ENCODE measurements around the gene LILRB2.
"Not testable (repeated sequence)": the region's sequence is repeated elsewhere in the genome, so short reads cannot be mapped to it uniquely, and the experiment has no call there.

LILRB2 gene

DNA sequence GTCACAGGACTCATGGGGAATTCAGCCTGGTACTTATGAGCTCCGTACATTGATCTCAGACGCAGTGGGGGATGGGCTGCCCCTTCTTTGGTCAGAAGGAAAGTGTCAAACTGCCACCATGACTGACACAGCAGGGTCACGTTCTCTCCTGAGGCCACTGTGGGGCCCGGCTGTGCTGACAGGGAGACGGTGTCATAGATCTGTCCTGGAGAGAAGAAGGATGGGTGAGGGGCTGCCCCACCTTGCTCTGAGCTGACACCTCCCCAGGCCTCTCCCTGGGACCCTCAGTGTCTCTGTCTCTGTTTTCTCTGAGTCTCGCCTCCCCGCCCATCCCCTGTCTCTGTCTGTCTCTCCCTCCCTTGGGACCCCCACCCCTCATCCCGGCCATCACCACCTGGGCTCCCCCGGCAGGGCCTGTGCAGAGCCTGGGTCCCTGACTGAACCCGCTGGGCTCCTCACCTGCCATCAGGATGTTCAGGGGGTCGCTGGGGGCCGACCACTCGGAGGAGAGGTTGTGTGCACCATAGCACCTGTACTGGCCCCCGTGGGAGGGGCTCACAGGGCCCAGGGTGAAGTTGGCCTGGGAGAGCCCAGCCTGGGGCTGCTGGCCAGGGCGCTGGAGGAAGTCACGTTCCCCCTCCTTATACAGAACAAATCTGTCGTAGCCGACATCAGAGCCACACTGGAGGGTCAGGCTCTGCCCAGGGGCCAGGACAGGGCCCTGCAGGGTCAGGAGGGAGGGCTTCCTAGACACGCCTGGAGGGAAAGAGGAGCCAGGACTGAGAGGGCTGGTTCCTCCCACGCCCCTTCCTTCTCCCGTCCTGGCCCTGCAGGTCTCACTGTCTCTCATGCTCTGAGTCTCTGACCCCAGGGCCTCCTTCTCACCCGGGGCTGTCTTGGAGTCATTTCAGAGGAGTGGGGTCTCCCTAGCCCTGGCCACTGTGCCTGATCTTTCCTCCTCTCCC is 40.3 kb downstream of the LILRB2 start:
- not testable (repeated sequence) for DNase-seq (ENCODE audit: low spot score)

DNA sequence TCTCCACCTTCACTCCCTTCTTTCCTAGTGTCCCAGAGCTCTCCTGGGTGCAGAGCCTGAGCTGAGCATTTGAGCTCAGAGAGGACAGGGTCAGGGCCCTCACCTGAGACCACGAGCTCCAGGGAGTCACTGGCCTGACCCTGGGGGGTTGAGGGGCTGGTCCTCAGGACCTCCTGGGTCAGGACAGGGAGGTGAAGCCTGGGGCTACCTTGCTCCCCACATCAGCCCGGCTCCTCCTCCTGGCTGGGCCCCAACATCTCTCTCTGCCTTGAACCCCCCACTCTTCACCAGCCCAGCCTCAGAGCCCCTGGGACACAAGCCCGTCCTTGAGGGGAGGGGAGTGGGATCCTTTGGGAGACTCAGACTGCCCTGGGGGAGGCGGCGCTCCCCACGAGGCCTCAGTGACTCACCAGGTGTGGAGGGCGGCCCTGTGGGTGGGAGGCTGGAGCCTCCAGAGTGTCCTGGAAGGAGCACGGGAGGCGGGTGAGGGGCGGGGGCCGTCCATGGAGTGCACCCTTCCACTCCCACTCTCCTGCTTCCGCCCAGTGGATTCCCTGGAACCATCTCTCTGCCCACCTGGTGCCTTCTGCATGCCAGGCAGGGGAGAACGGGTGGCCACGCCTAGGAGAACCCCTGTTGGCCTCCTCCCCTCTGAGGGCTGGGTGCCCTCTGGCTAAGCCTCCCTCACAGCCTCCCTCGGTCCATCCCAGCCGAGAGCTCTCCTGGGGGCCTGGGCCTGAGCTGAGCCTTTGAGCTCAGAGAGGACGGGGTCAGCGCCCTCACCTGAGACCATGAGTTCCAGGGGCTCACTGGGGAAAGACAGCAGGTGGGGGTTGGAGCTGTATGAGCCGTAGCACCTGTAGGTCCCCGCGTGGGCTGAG is 41.2 kb downstream of the LILRB2 start:
- DNase-seq (ENCODE audit: low spot score), result not testable (repeated sequence)

DNA sequence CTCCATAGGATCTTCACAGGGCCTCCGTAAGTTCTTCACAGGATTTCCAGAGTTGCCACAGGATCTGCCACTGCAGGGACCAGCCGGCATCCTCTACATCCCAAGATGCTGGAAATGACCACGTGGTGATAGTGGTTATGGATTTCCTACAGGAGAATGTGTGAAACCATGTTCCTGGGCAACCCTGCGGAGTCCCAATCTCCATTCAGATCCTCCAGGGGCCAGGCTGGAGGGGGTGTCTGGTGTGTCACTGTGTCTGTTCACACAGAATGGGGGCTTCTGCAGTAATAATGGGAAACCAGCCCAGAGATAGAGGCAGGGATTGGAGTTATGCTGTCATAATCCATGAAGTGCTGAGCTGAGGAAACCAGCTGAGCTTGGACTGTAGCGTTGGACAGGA is 47.0 kb downstream of the LILRB2 start:
- DNase-seq (ENCODE audit: low spot score), result no peak

DNA sequence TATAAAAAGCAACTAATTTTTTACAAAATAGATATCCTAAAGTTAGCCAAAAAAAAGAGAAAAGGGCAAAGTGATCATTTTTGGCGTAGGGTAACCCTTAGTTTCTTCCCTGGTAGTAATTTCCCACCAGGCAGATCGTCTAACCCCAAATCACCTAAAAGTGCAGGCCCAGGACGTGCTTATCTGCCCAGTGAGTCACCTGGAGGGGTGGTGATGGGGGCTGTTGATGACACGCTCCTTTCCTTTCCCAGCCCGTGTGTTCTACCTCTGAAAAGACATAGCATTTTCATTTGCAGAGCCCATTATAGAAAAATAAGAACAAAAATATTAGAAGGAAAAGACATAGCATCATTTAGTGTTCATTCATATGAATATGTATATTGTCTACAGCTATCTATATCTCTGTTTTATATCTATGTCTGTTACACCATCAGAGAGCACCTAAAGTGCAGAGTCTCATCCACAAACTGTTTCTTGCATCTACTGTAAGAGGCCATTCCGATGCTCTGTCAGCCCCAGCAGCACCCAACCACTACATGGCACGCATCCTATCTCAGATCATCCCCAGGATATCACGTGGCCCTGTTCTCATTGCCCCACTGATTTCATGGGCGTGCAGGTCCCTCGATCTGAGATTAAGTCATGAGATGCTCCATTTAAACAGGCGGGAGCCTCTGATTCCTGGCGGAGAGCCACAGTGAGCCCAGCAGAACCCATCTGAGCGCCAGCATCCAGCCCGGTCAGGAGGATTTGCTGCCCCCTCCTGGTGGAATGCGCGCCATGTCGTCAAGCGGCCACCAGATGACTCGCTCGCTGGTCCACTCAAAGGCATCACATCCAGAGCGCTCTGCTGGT is 49.6 kb downstream of the LILRB2 start:
- peak; percentile 84 for DNase-seq (ENCODE audit: low spot score)

DNA sequence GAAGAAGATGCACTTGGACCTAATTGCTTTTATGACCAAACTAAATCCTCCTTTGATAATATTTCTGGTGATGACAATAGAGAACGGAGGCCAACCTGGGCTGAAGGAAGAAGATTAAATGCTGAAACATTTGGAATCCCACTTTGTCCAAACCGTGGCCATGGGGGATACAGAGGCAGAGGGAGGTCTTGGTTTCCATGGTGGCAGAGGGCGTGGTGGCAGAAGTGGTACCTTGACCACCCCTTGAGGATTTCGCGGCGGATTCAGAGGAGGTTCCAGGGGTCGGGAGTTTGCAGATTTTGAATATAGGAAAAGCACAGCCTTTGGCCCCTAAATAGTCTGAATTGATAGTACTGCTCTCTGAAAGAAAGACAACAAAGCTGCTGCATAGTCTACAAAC is 50.9 kb downstream of the LILRB2 start:
- no peak for DNase-seq (ENCODE audit: low spot score)

DNA sequence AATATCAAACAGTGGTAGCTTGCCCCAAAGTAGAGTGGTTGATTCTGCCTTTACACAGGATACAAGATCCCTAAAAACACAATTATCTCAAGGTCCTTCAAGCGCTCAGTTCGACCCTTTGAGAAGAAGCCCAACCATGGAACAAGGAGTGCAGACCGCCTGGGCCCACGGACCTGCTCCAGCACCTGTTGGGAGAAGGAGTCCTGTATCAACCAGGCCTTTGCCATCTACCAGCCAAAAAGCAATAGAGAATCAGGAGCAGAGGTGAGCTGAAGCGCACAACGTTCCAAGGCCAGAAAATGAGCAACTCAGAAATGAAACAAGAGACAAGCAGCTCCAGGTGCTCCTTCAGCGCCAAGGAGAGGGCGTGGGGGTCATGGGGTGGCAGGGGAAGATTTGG is 51.8 kb downstream of the LILRB2 start:
- no peak for DNase-seq (ENCODE audit: low spot score)

DNA sequence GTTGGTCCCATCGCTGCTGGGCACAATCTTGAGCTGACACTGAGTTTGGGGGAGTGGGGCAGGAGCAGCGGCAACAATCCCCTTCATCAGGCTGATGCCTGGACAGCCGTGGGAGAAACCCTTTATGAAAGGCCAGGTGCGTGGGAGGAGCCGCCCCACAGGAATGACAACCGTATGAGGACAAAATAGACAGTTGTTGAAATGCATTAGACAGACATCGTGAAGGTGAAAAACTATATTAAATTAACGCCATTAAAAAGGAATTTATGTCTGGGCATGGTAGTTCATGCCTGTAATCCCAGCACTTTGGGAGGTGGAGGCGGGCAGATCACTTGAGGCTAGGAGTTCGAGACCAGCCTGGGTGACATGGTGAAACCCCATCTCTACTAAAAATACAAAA is 56.3 kb downstream of the LILRB2 start:
- not testable (repeated sequence) for DNase-seq (ENCODE audit: low spot score)

DNA sequence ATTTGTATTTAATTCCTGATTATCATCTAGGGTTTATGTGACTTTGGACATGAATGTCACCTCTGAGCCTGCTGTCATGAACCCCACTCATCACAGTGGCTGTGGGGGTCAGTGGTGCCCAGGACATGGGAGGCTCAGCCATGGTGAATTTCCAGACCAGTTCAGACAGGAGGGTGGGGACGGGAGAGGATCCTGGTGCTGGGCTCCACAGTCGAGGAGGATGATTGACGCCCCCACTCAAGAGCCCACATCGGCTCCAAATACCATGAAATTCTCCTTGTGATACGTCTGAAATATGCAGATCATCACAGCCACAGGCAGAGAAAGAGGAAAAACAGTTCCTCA is 57.0 kb downstream of the LILRB2 start:
- not testable (repeated sequence) for DNase-seq (ENCODE audit: low spot score)
